B cell (primary cell): Measurements from ENCODE around the gene TMEM163. TPM values are rescaled to one million over a fixed set of nuclear protein-coding genes. Genes with fewer than 3 reads are reported as not detected.

Experiments used
- ATAC-seq: fragments of 200-7000 bp; cut with Tn5 transposase; one replicate; pipeline ENCODE4 v1.10.0; 2021; ENCODE audit warnings: low read depth, mild to moderate bottlenecking, moderate number of reproducible peaks, moderate library complexity
- CTCF ChIA-PET: fragments of 350-600 bp; sonication (Branson Sonifier 250); formaldehyde crosslinking; loops from one replicate; lab custom pipeline; 2021; ENCODE audit warnings: antibody characterized with exemption, inconsistent platforms; lab: Charles Lee
- POLR2A ChIA-PET: fragments of 350-600 bp; sonication (Branson Sonifier 250); formaldehyde crosslinking; loops from one replicate; lab custom pipeline; 2021; ENCODE audit warnings: antibody characterized with exemption; lab: Charles Lee
- DNase-seq: peaks from one replicate; pipeline ENCODE4 v3.0.0; 2013
- H2AFZ ChIP-seq: 2 replicates; pipeline ENCODE4 v1.6.1; 2012; ENCODE audit warnings: mild to moderate bottlenecking, low read depth, low read length; ENCODE audit not compliant: insufficient read depth, poor library complexity, severe bottlenecking
- H3K27ac ChIP-seq, 2 donors: 1 replicate in 1 of 2; 2 replicates in 1 of 2; pipeline ENCODE4 v1.5.1; 2012 to 2013; ENCODE audit warnings: low read length in 2 of 2, mild to moderate bottlenecking in 2 of 2, moderate library complexity in 1 of 2
- H3K27me3 ChIP-seq, 4 experiments: fragments of 200-600 bp in 1 of 4; sonication (generic) in 1 of 4; replicated peaks in 1 of 4; 1 replicate in 2 of 4; 2 replicates in 2 of 4; pipeline versions ENCODE4 v1.6.1 to v1.7.0; 2013 to 2016; ENCODE audit warnings: low read length in 3 of 4, mild to moderate bottlenecking in 2 of 4, mixed read lengths in 1 of 4, moderate library complexity in 1 of 4; ENCODE audit not compliant: insufficient read depth in 4 of 4, control insufficient read depth in 3 of 4; ENCODE audit errors: control extremely low read depth in 1 of 4
- H3K36me3 ChIP-seq, 2 experiments: replicated peaks in 1 of 2; 1 replicate in 1 of 2; 2 replicates in 1 of 2; pipeline versions ENCODE4 v1.6.1 to v1.7.1; 2013; ENCODE audit warnings: low read length in 1 of 2; ENCODE audit not compliant: insufficient read depth in 2 of 2, control insufficient read depth in 1 of 2; ENCODE audit errors: control extremely low read depth in 1 of 2, extremely low read depth in 1 of 2
- H3K4me1 ChIP-seq, 2 donors: fragments of 200-600 bp in 1 of 2; sonication (generic) in 1 of 2; 1 replicate in 1 of 2; 2 replicates in 1 of 2; pipeline versions ENCODE4 v1.5.1 to v1.6.1; 2013 to 2017; ENCODE audit warnings: low read length in 2 of 2; ENCODE audit not compliant: control insufficient read depth in 2 of 2, insufficient read depth in 2 of 2
- H3K4me2 ChIP-seq: replicated peaks from 2 replicates; pipeline ENCODE3; 2012; ENCODE audit warnings: mild to moderate bottlenecking, low read depth, low read length; ENCODE audit not compliant: poor library complexity, severe bottlenecking
- H3K4me3 ChIP-seq, 5 experiments: fragments of 200-600 bp in 1 of 5; sonication (generic) in 1 of 5; 1 replicate in 3 of 5; 2 replicates in 2 of 5; pipeline versions ENCODE4 v1.5.1 to v1.7.0; 2011 to 2016; ENCODE audit warnings: low read length in 4 of 5, mild to moderate bottlenecking in 4 of 5, low read depth in 2 of 5, control low read depth in 1 of 5, moderate library complexity in 1 of 5; ENCODE audit not compliant: insufficient read depth in 1 of 5; ENCODE audit errors: control extremely low read depth in 1 of 5, extremely low read depth in 1 of 5
- H3K79me2 ChIP-seq: fragments of 200-600 bp; sonication (generic); one replicate; pipeline ENCODE4 v1.6.0; 2016; ENCODE audit warnings: low read length; ENCODE audit not compliant: control insufficient read depth, insufficient read depth
- H3K9ac ChIP-seq: fragments of 200-600 bp; sonication (generic); 2 replicates; pipeline ENCODE4 v1.6.1; 2017; ENCODE audit warnings: mild to moderate bottlenecking, low read length, moderate library complexity
- H3K9me3 ChIP-seq, 3 donors: one replicate each; pipeline versions ENCODE4 v1.6.1 to v1.7.1; 2013; ENCODE audit warnings: low read length in 2 of 3; ENCODE audit not compliant: control insufficient read depth in 2 of 3, insufficient read depth in 1 of 3; ENCODE audit errors: control extremely low read depth in 1 of 3
- H4K20me1 ChIP-seq: 2 replicates; pipeline ENCODE4 v1.6.0; 2012; ENCODE audit warnings: mild to moderate bottlenecking, low read length; ENCODE audit not compliant: insufficient read depth, control insufficient read depth, poor library complexity, severe bottlenecking
- H3K27ac Mint-ChIP-seq: one replicate; pipeline ENCODE4 v1.8.0; 2021; ENCODE audit warnings: mixed read lengths
- H3K27me3 Mint-ChIP-seq: one replicate; pipeline ENCODE4 v1.8.0; 2021; ENCODE audit warnings: mixed read lengths
- H3K4me1 Mint-ChIP-seq: one replicate; pipeline ENCODE4 v1.8.0; 2021; ENCODE audit warnings: mixed read lengths
- H3K4me3 Mint-ChIP-seq: one replicate; pipeline ENCODE4 v1.8.0; 2021; ENCODE audit warnings: mixed read lengths
- H3K9me3 Mint-ChIP-seq: one replicate; pipeline ENCODE4 v1.8.0; 2022; ENCODE audit warnings: mixed read lengths; ENCODE audit not compliant: insufficient read depth
- CTCF ChIP-seq: fragments of 200-600 bp; IDR thresholded peaks from one replicate; pipeline ENCODE4 v1.8.0; 2022; ENCODE audit warnings: antibody characterized with exemption, mild to moderate bottlenecking
- EZH2 ChIP-seq: IDR thresholded peaks from 2 replicates; pipeline ENCODE4 v1.6.1; 2012; ENCODE audit warnings: borderline replicate concordance, low read depth, mild to moderate bottlenecking, moderate library complexity, low read length; ENCODE audit not compliant: insufficient read depth, poor library complexity, severe bottlenecking
- WGBS: methylation state at CpG from one replicate; pipeline ENCODE4 v1.1.5; 2013; ENCODE audit warnings: missing lambda C conversion rate; ENCODE audit not compliant: insufficient coverage; 5-methylcytosine and 5-hydroxymethylcytosine counted together
- intact Hi-C: fragments of 100-400 bp; cut with micrococcal nuclease; formaldehyde crosslinking; loops from one replicate; pipeline ENCODE4 v1.10.0; 2022
- polyA plus RNA-seq: library from polyadenylated mRNA; depleted of rRNA; stranded (reverse); fragments of >200 nt; gene quantifications from 2 replicates; pipeline ENCODE4 v1.2.3, GENCODE V29; 2012
- total RNA-seq, 2 donors: library from RNA; stranded (reverse); fragments of 120-200 nt in 1 of 2; gene quantifications; 1 replicate in 1 of 2; 2 replicates in 1 of 2; pipeline versions ENCODE4 v1.2.3 to v1.2.4, GENCODE V29; 2013 to 2022

Gene TMEM163
- total and polyA plus RNA-seq, 2 donors (not counting 1 experiment from before 2014, with no cell fraction given) = 2.6 to 5.6 TPM

GRCh38 chr2:134416637-134417036 lies 302.2 kb downstream of the TMEM163 start:
- peaks cover 0 to 55% of the 10 kb centered on the region in 2 experiments for H3K36me3 ChIP-seq
- ATAC-seq (no peak), DNase-seq (no peak)
- H3K4me3 Mint-ChIP-seq = no peak overlapping the region
- peaks cover 47% of the 10 kb centered on the region for H4K20me1 ChIP-seq
- ChIA-PET POLR2A (interaction anchor here (0.7 kb wide), 1 partner anchor 922 kb away, joined by 3 read pairs; no protein-coding TSS in a partner anchor), CTCF (interaction anchor here (0.8 to 9.7 kb wide), 3 partner anchors 174 to 530 kb away, joined by 3 to 398 read pairs (median 3); no protein-coding TSS in a partner anchor)
- intact Hi-C loops = no loop called here
- H3K9me3 Mint-ChIP-seq = no peaks in the 10 kb centered on the region
- no peak overlapping the region for H3K27ac ChIP-seq
- H3K27me3 Mint-ChIP-seq = no peaks in the 10 kb centered on the region
- no CpG with 5 or more reads among the region's 1 CpG for WGBS
- no peak overlapping the region for H3K4me3 ChIP-seq
- H2AFZ ChIP-seq = no peak overlapping the region
- peaks cover 9% of the 10 kb centered on the region for H3K4me1 Mint-ChIP-seq
- peaks cover 68% of the 10 kb centered on the region for H3K79me2 ChIP-seq
- no peak overlapping the region for H3K27ac Mint-ChIP-seq
- H3K4me2 ChIP-seq = no peak overlapping the region
- no peak for TF ChIP-seq CTCF
- TF ChIP-seq EZH2 = no peak
- no peak overlapping the region for H3K9ac ChIP-seq
- peaks cover 7 to 10% of the 10 kb centered on the region in 2 donors for H3K4me1 ChIP-seq
- H3K27me3 ChIP-seq = no peaks in the 10 kb centered on the region
- no peaks in the 10 kb centered on the region for H3K9me3 ChIP-seq

GRCh38 chr2:134416018-134416417 lies 302.8 kb downstream of the TMEM163 start:
- ChIA-PET CTCF (interaction anchor here (8.5 to 9.7 kb wide), 2 partner anchors 294 to 529 kb away, joined by 232 to 398 read pairs; no protein-coding TSS in a partner anchor), POLR2A (no interaction called here)
- no peak overlapping the region for H2AFZ ChIP-seq
- no peaks in the 10 kb centered on the region for H3K9me3 ChIP-seq
- Mint-ChIP-seq H3K9me3 (no peaks in the 10 kb centered on the region), H3K27ac (no peak overlapping the region), H3K27me3 (no peaks in the 10 kb centered on the region), H3K4me1 (peaks cover 15% of the 10 kb centered on the region), H3K4me3 (no peak overlapping the region)
- peaks cover 66% of the 10 kb centered on the region for H3K79me2 ChIP-seq
- 80% methylated on average over 1 of the region's 2 CpGs for WGBS
- peaks cover 13 to 16% of the 10 kb centered on the region in 2 donors for H3K4me1 ChIP-seq
- intact Hi-C loops = no loop called here
- H3K27me3 ChIP-seq = no peaks in the 10 kb centered on the region
- DNase-seq = no peak
- H3K4me2 ChIP-seq = no peak overlapping the region
- H3K9ac ChIP-seq = no peak overlapping the region
- H3K27ac ChIP-seq = no peak overlapping the region
- TF ChIP-seq EZH2 = no peak
- TF ChIP-seq CTCF = no peak
- H3K4me3 ChIP-seq = no peak overlapping the region
- H4K20me1 ChIP-seq = peaks cover 44% of the 10 kb centered on the region
- no peak for ATAC-seq
- peaks cover 0 to 56% of the 10 kb centered on the region in 2 experiments for H3K36me3 ChIP-seq
